A549 treated with AZD2906 at 1 μM for 4 hours (cell line): ENCODE data around the gene ZMYND19. TPM values are rescaled to one million over a fixed set of nuclear protein-coding genes. Genes with fewer than 3 reads are reported as not detected.

Experiments used
- total RNA-seq: library from RNA; stranded (reverse); fragments of 200-300 nt; extraction: Qiagen RNA extraction; gene quantifications from 5 replicates; pipeline ENCODE4 v1.2.3, GENCODE V29; 2022

The ZMYND19 gene
- total RNA-seq: 42.8 to 65.7 TPM (median 61.4 TPM) in 5 replicates

GRCh38 chr9:137590469-137591383, at the start of gene ZMYND19:
Gene ZMYND19 (minus strand): TSS chr9:137590512. CDS start chr9:137590263, 249 bp downstream.

GRCh38 chr9:137618105-137619067, 28.1 kb upstream of the ZMYND19 start, which contains the start of gene EHMT1:
Gene EHMT1 (plus strand): TSS chr9:137619005. CDS start chr9:137619029, 24 bp downstream.

GRCh38 chr9:137605121-137606004, 15.1 kb upstream of the ZMYND19 start, which contains the start of gene ARRDC1:
Gene ARRDC1 (plus strand): TSS chr9:137605686. CDS start chr9:137605718, 32 bp downstream.

GRCh38 chr9:137578518-137579258, 11.6 kb downstream of the ZMYND19 start, which contains the start of gene DPH7:
Gene DPH7 (minus strand): TSS chr9:137578925. CDS start chr9:137578777, 148 bp downstream.

GRCh38 chr9:137551264-137552021, 38.9 kb downstream of the ZMYND19 start, which contains the start of gene MRPL41:
Gene MRPL41 (plus strand): TSS chr9:137551879. CDS start chr9:137552082, 203 bp downstream.

GRCh38 chr9:137550231-137550621, 40.1 kb downstream of the ZMYND19 start, which contains the start of gene PNPLA7:
Gene PNPLA7 (minus strand): TSS chr9:137550402. CDS start chr9:137550197, 205 bp downstream.

Other genes with a start within 250 kb of the ZMYND19 start
- 4.8 to 6.5 TPM (median 5.7 TPM) in 5 replicates for gene EXD3, start 167.3 kb downstream of the ZMYND19 start, total RNA-seq
- gene NOXA1, start 167.1 kb downstream of the ZMYND19 start, total RNA-seq: 0.71 to 1.8 TPM (median 1.6 TPM) in 5 replicates
- gene ENTPD8, start 149.2 kb downstream of the ZMYND19 start, total RNA-seq: 0.07 to 0.24 TPM (median 0.19 TPM) in 5 replicates
- gene NSMF, start 131.2 kb downstream of the ZMYND19 start, total RNA-seq: 31.6 to 45.3 TPM (median 40.2 TPM) in 5 replicates
- gene PNPLA7, start 40.1 kb downstream of the ZMYND19 start, total RNA-seq: 0.44 to 0.80 TPM (median 0.62 TPM) in 5 replicates
- gene MRPL41, start 38.6 kb downstream of the ZMYND19 start, total RNA-seq: 48.3 to 105 TPM (median 92.7 TPM) in 5 replicates
- 25.2 to 31.2 TPM (median 29.7 TPM) in 5 replicates for gene DPH7, start 11.6 kb downstream of the ZMYND19 start, total RNA-seq
- gene ARRDC1, start 15.2 kb upstream of the ZMYND19 start, total RNA-seq: 43.4 to 73.2 TPM (median 64.8 TPM) in 5 replicates
- 42.1 to 48.9 TPM (median 43.7 TPM) in 5 replicates for gene EHMT1, start 28.5 kb upstream of the ZMYND19 start, total RNA-seq